HepG2 (cell line): Measurements from ENCODE around the gene PRKCB. TPM values are rescaled to one million over a fixed set of nuclear protein-coding genes. Genes with fewer than 3 reads are reported as not detected.

Experiments used
- ATAC-seq: fragments of 200-7000 bp; cut with Tn5 transposase; 3 replicates; pipeline ENCODE4 v1.9.1; 2020; ENCODE audit warnings: mild to moderate bottlenecking, moderate library complexity
- BruUV-seq: library from RNA; stranded (reverse); fragments of 400-500 nt; replicated peaks from 2 replicates; lab custom pipeline; 2021; lab: Mats Ljungman, UMichigan
- CTCF ChIA-PET: fragments of 300-600 bp; formaldehyde crosslinking; extraction: SDS; loops from one replicate; lab custom pipeline; 2021; ENCODE audit warnings: low total read pairs, inconsistent platforms, low intra/inter-chr PET ratio; lab: Yijun Ruan, JAX
- POLR2A ChIA-PET: fragments of 350-600 bp; sonication (Branson Sonifier 250); formaldehyde crosslinking; loops from one replicate; lab custom pipeline; 2020; ENCODE audit warnings: antibody characterized with exemption, inconsistent platforms; lab: Yijun Ruan, JAX
- DNase-seq: peaks from one replicate; pipeline ENCODE4 v3.0.0-alpha.2; 2015; ENCODE audit warnings: low spot score
- FAIRE-seq: peaks from 3 replicates; lab custom pipeline; 2011; peaks lifted over from hg19 to GRCh38; lab: Jason Lieb, UNC
- H2AFZ ChIP-seq: one replicate; pipeline ENCODE4 v1.6.1; 2011; ENCODE audit warnings: low read length, inconsistent platforms
- H3K27ac ChIP-seq: fragments of 300-600 bp; 3 replicates; pipeline ENCODE4 v1.8.0; 2011; ENCODE audit warnings: mixed run types, mild to moderate bottlenecking, mixed read lengths, low read length, inconsistent platforms; ENCODE audit not compliant: insufficient read depth; ENCODE audit errors: extremely low read length
- H3K27me3 ChIP-seq, 2 experiments: fragments of 200-600 bp in 1 of 2; 2 replicates in 1 of 2; 3 replicates in 1 of 2; pipeline versions ENCODE4 v1.6.0 to v1.8.0; 2011; ENCODE audit warnings: low read length in 2 of 2, mild to moderate bottlenecking in 2 of 2, moderate library complexity in 2 of 2, inconsistent platforms in 1 of 2; ENCODE audit not compliant: insufficient read depth in 2 of 2, control insufficient read depth in 1 of 2
- H3K36me3 ChIP-seq, 2 experiments: fragments of 200-600 bp in 1 of 2; replicated peaks in 1 of 2; 2 replicates in 1 of 2; 3 replicates in 1 of 2; pipeline versions ENCODE4 v1.5.1 to v1.8.0; 2011; ENCODE audit warnings: low read length in 2 of 2, inconsistent platforms in 1 of 2; ENCODE audit not compliant: insufficient read depth in 2 of 2, control insufficient read depth in 1 of 2
- H3K4me1 ChIP-seq: 2 replicates; pipeline ENCODE4 v1.5.1; 2012; ENCODE audit warnings: low read length, inconsistent platforms; ENCODE audit not compliant: insufficient read depth
- H3K4me2 ChIP-seq: 2 replicates; pipeline ENCODE4 v1.6.0; 2011; ENCODE audit warnings: low read depth, low read length, inconsistent platforms
- H3K4me3 ChIP-seq, 3 experiments: fragments of 200-600 bp in 1 of 3; sonication (generic), shearing (Covaris generic) in 1 of 3; replicated peaks in 1 of 3; 2 replicates each; pipeline ENCODE4 v1.5.1; 2011 to 2016; ENCODE audit warnings: low read length in 3 of 3, inconsistent platforms in 2 of 3, low read depth in 2 of 3, mild to moderate bottlenecking in 2 of 3, control low read depth in 1 of 3, mixed read lengths in 1 of 3; ENCODE audit not compliant: insufficient read depth in 1 of 3
- H3K79me2 ChIP-seq: one replicate; pipeline ENCODE4 v1.6.1; 2011; ENCODE audit warnings: low read length, inconsistent platforms; ENCODE audit not compliant: insufficient read depth
- H3K9ac ChIP-seq: 2 replicates; pipeline ENCODE4 v1.6.0; 2011; ENCODE audit warnings: mild to moderate bottlenecking, low read depth, low read length, inconsistent platforms; ENCODE audit not compliant: insufficient read depth
- H3K9me3 ChIP-seq: 2 replicates; pipeline ENCODE4 v1.5.1; 2012; ENCODE audit warnings: mild to moderate bottlenecking, low read length
- H4K20me1 ChIP-seq: 2 replicates; pipeline ENCODE4 v1.6.0; 2011; ENCODE audit warnings: inconsistent platforms, mild to moderate bottlenecking, low read length, moderate library complexity; ENCODE audit not compliant: insufficient read depth
- CBX5 ChIP-seq: sonication (generic); formaldehyde crosslinking; IDR thresholded peaks from 2 replicates; pipeline ENCODE4 v1.4.0; 2020; ENCODE audit warnings: missing genetic modification reagents, borderline replicate concordance
- CC2D1A ChIP-seq: sonication (generic); formaldehyde crosslinking; IDR thresholded peaks from 2 replicates; pipeline ENCODE4 v1.8.1; 2023; ENCODE audit warnings: mild to moderate bottlenecking, missing genetic modification reagents
- HHEX ChIP-seq: IDR thresholded peaks from 2 replicates; pipeline ENCODE4 v1.6.1; 2016; ENCODE audit warnings: control low read depth
- MAFK ChIP-seq, 2 experiments: IDR thresholded peaks in 1 of 2; conservative IDR thresholded peaks in 1 of 2; 2 replicates each; pipeline ENCODE4 v1.6.1; 2011; ENCODE audit warnings: improper control_type of control experiment in 2 of 2, low read length in 2 of 2
- RFX5 ChIP-seq: IDR thresholded peaks from 2 replicates; pipeline ENCODE4 v1.6.1; 2011; ENCODE audit warnings: low read depth, low read length, improper control_type of control experiment
- SSRP1 ChIP-seq: IDR thresholded peaks from 2 replicates; pipeline ENCODE4 v1.6.1; 2016; ENCODE audit warnings: control low read depth
- U2AF1 ChIP-seq: fragments of 200-400 bp; formaldehyde crosslinking; optimal IDR thresholded peaks from 2 replicates; pipeline ENCODE3; 2017; ENCODE audit warnings: mild to moderate bottlenecking, low read depth, low read length
- YEATS2 ChIP-seq: sonication (generic); formaldehyde crosslinking; IDR thresholded peaks from 2 replicates; pipeline ENCODE4 v1.4.0; 2020; ENCODE audit warnings: missing genetic modification reagents, borderline replicate concordance
- ZNF564 ChIP-seq: sonication (generic); formaldehyde crosslinking; IDR thresholded peaks from 2 replicates; pipeline ENCODE4 v1.8.1; 2023; ENCODE audit warnings: mild to moderate bottlenecking, missing genetic modification reagents
- ZSCAN29 ChIP-seq: sonication (generic); formaldehyde crosslinking; conservative IDR thresholded peaks from 2 replicates; pipeline ENCODE4 v1.4.0; 2020; ENCODE audit warnings: mild to moderate bottlenecking, missing genetic modification reagents
- ZSCAN30 ChIP-seq: sonication (generic); formaldehyde crosslinking; IDR thresholded peaks from 2 replicates; pipeline ENCODE4 v1.5.0; 2020; ENCODE audit warnings: mild to moderate bottlenecking, missing genetic modification reagents
- WGBS: methylation state at CpG from one replicate; pipeline ENCODE4 v1.1.6; 2017; ENCODE audit warnings: low lambda C conversion rate; 5-methylcytosine and 5-hydroxymethylcytosine counted together
- in situ Hi-C: cut with HindIII; loops from 2 replicates; pipeline ENCODE4 v1.10.0; 2017; ENCODE audit warnings: low pct_unique_long_range_greater_than_20kb; ENCODE audit not compliant: extremely low pct_ligation_motif_present
- intact Hi-C: fragments of 100-400 bp; cut with micrococcal nuclease; formaldehyde crosslinking; loops from one replicate; pipeline ENCODE4 v1.10.0; 2022; ENCODE audit not compliant: unreplicated experiment
- polyA plus RNA-seq, 8 experiments: library from polyadenylated mRNA; depleted of rRNA in 3 of 8; stranded (reverse) in 7 of 8; unstranded in 1 of 8; fragments of >200 nt; fragmentation: Illumina TruSeq in 4 of 8; extraction: Trizol in 4 of 8; gene quantifications; 2 replicates each; pipeline versions ENCODE4 v1.2.1 to v1.2.3, GENCODE V29; 2011 to 2016; ENCODE audit warnings: low read depth in 4 of 8, missing spikeins in 1 of 8, mixed read lengths in 1 of 8; ENCODE audit not compliant: insufficient read depth in 1 of 8
- total RNA-seq, 5 experiments: library from RNA; depleted of rRNA; stranded (reverse); fragments of >200 nt; fragmentation: Illumina TruSeq; extraction: Trizol; gene quantifications; 2 replicates each; pipeline ENCODE4 v1.2.3, GENCODE V29; 2016; ENCODE audit warnings: low read depth in 1 of 5
- TF ChIP-seq, protein P1 (sequence below): IDR thresholded peaks from 2 replicates; pipeline ENCODE4 v1.6.1; 2016; ENCODE audit warnings: low read depth, control low read depth
- TF ChIP-seq, protein P2 (sequence below): sonication (generic); formaldehyde crosslinking; IDR thresholded peaks from 2 replicates; pipeline ENCODE4 v1.5.1; 2020; ENCODE audit warnings: missing genetic modification reagents, mild to moderate bottlenecking, borderline replicate concordance
- TF ChIP-seq, protein P3 (sequence below): sonication (generic); formaldehyde crosslinking; IDR thresholded peaks from 2 replicates; pipeline ENCODE4 v1.4.0; 2020; ENCODE audit warnings: missing genetic modification reagents, mild to moderate bottlenecking, borderline replicate concordance

Gene PRKCB
- total and polyA plus RNA-seq, 2 of the 13 experiments (the other 11 are each of a cell fraction or from before 2014, with no cell fraction given), result 0.01 TPM; not detected in 1

DNA sequence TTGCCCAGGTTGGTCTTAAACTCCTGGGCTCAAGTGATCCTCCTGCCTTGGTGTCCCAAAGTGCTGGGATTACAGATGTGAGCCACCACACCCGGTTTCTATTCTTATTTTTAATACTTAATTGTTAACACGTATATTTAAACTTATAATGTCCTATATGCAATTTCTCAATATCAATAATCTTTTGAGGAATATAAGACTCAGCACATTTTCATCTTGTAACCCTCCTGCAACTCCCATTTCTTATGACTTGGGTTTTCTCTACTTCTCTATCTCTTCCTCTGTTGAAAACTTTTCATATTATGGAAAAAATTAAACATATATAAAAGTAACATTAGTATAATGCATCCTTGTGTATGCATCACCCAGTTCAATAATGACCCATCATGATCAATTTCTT lies 150.7 kb downstream of the PRKCB start:
- no peak for DNase-seq
- H3K4me2 ChIP-seq, result no peak overlapping the region
- no peaks in the 10 kb centered on the region for H3K79me2 ChIP-seq
- no peak overlapping the region for H3K27ac ChIP-seq
- TF ChIP-seq MAFK (conservative IDR thresholded peaks at IDR 0.05 in 1 of 2, IDR thresholded peaks at IDR 0.05 in 1 of 2; ENCODE audit: low read length in 2 of 2) (peak; percentile 34 to 62; a peak in 3 of 4 replicates), HHEX (no peak), CBX5 (CRISPR knock-in tag) (no peak), RFX5 (no peak), YEATS2 (CRISPR knock-in tag) (no peak)
- TF ChIP-seq, protein P1, sequence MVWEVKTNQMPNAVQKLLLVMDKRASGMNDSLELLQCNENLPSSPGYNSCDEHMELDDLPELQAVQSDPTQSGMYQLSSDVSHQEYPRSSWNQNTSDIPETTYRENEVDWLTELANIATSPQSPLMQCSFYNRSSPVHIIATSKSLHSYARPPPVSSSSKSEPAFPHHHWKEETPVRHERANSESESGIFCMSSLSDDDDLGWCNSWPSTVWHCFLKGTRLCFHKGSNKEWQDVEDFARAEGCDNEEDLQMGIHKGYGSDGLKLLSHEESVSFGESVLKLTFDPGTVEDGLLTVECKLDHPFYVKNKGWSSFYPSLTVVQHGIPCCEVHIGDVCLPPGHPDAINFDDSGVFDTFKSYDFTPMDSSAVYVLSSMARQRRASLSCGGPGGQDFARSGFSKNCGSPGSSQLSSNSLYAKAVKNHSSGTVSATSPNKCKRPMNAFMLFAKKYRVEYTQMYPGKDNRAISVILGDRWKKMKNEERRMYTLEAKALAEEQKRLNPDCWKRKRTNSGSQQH, result no peak
- H3K4me3 ChIP-seq, result no peak overlapping the region
- H3K36me3 ChIP-seq, result no peaks in the 10 kb centered on the region
- CTCF ChIA-PET, result no interaction called here
- no peak for ATAC-seq
- no peaks in the 10 kb centered on the region for H4K20me1 ChIP-seq
- BruUV-seq, result no TSS peak
- no peak overlapping the region for H2AFZ ChIP-seq
- no peaks in the 10 kb centered on the region for H3K9me3 ChIP-seq
- H3K27me3 ChIP-seq, result no peaks in the 10 kb centered on the region; a peak in 2 of 5 replicates
- POLR2A ChIA-PET, result no interaction called here
- H3K9ac ChIP-seq, result no peak overlapping the region
- intact Hi-C loops (no loop called here), in situ Hi-C loops (no loop called here)
- no peak for FAIRE-seq
- WGBS, result 3% methylated on average over 2 of the region's 2 CpGs
- no peaks in the 10 kb centered on the region for H3K4me1 ChIP-seq

DNA sequence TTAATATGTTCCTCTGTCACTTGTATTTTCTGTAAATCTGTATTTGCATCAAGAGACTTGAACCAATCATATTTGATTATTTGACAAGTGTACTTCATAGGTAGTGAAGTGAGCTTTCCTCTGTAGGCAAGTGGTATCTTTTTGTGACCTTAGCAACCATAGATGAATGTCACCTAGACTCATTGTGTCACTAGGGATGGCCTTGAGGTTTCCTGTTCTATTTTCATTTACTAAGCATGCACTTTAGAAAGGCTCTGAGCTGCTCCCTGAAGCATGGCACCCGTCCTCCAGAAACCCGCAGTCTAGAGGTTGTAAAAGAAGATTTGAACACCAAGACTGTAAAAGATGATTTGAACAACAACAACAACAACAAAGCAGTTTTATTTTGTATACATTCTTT lies 151.7 kb downstream of the PRKCB start:
- H3K4me2 ChIP-seq, result no peak overlapping the region
- ATAC-seq, result no peak
- no peak overlapping the region for H3K4me3 ChIP-seq
- H4K20me1 ChIP-seq, result no peaks in the 10 kb centered on the region
- no peaks in the 10 kb centered on the region; a peak in 2 of 5 replicates for H3K27me3 ChIP-seq
- ChIA-PET CTCF (no interaction called here), POLR2A (no interaction called here)
- H3K36me3 ChIP-seq, result no peaks in the 10 kb centered on the region
- no peaks in the 10 kb centered on the region for H3K4me1 ChIP-seq
- no TSS peak for BruUV-seq
- H3K27ac ChIP-seq, result no peak overlapping the region
- 36% methylated on average over 2 of the region's 2 CpGs for WGBS
- no peak for DNase-seq
- in situ Hi-C loops (no loop called here), intact Hi-C loops (no loop called here)
- H3K9ac ChIP-seq, result no peak overlapping the region
- no peaks in the 10 kb centered on the region for H3K9me3 ChIP-seq
- H3K79me2 ChIP-seq, result no peaks in the 10 kb centered on the region
- H2AFZ ChIP-seq, result no peak overlapping the region
- no peak for FAIRE-seq
- TF ChIP-seq, protein P2, sequence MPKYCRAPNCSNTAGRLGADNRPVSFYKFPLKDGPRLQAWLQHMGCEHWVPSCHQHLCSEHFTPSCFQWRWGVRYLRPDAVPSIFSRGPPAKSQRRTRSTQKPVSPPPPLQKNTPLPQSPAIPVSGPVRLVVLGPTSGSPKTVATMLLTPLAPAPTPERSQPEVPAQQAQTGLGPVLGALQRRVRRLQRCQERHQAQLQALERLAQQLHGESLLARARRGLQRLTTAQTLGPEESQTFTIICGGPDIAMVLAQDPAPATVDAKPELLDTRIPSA (CRISPR knock-in tag), result no peak
- TF ChIP-seq ZNF564 (CRISPR knock-in tag) (no peak), CC2D1A (CRISPR knock-in tag) (no peak), SSRP1 (CRISPR knock-in tag) (no peak), U2AF1 (no peak), ZSCAN30 (CRISPR knock-in tag) (no peak), ZSCAN29 (CRISPR knock-in tag) (no peak)
- TF ChIP-seq, protein P3, sequence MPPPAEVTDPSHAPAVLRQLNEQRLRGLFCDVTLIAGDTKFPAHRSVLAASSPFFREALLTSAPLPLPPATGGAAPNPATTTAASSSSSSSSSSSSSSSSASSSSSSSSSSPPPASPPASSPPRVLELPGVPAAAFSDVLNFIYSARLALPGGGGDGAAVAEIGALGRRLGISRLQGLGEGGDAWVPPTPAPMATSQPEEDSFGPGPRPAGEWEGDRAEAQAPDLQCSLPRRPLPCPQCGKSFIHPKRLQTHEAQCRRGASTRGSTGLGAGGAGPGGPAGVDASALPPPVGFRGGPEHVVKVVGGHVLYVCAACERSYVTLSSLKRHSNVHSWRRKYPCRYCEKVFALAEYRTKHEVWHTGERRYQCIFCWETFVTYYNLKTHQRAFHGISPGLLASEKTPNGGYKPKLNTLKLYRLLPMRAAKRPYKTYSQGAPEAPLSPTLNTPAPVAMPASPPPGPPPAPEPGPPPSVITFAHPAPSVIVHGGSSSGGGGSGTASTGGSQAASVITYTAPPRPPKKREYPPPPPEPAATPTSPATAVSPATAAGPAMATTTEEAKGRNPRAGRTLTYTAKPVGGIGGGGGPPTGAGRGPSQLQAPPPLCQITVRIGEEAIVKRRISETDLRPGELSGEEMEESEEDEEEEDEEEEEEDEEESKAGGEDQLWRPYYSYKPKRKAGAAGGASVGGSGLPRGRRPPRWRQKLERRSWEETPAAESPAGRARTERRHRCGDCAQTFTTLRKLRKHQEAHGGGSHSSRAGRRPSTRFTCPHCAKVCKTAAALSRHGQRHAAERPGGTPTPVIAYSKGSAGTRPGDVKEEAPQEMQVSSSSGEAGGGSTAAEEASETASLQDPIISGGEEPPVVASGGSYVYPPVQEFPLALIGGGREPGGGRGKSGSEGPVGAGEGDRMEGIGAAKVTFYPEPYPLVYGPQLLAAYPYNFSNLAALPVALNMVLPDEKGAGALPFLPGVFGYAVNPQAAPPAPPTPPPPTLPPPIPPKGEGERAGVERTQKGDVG (CRISPR knock-in tag), result no peak
